IgD-negative memory B cell (primary cell): ENCODE measurements around the gene HTRA3. TPM values are rescaled to one million over a fixed set of nuclear protein-coding genes. Genes with fewer than 3 reads are reported as not detected.
A peak's percentile ranks its signal among the peaks of the same experiment; 100 is the strongest.

Experiments used
- H3K27ac Mint-ChIP-seq, 3 donors: one replicate each; pipeline ENCODE4 v1.8.0; 2020 to 2022; ENCODE audit warnings: mild to moderate bottlenecking in 3 of 3, mixed read lengths in 3 of 3, moderate library complexity in 1 of 3
- H3K27me3 Mint-ChIP-seq: one replicate; pipeline ENCODE4 v1.8.0; 2021; ENCODE audit warnings: mixed read lengths
- H3K36me3 Mint-ChIP-seq: one replicate; pipeline ENCODE4 v1.8.0; 2020; ENCODE audit warnings: mild to moderate bottlenecking, mixed read lengths
- H3K4me1 Mint-ChIP-seq, 3 donors: one replicate each; pipeline ENCODE4 v1.8.0; 2020 to 2022; ENCODE audit warnings: mixed read lengths in 3 of 3, mild to moderate bottlenecking in 1 of 3
- H3K4me3 Mint-ChIP-seq, 4 donors: one replicate each; pipeline ENCODE4 v1.8.0; 2020 to 2022; ENCODE audit warnings: mild to moderate bottlenecking in 4 of 4, mixed read lengths in 4 of 4, moderate library complexity in 3 of 4
- H3K9me3 Mint-ChIP-seq, 3 donors: one replicate each; pipeline ENCODE4 v1.8.0; 2020 to 2021; ENCODE audit warnings: mixed read lengths in 3 of 3, mild to moderate bottlenecking in 1 of 3
- polyA plus RNA-seq: library from polyadenylated mRNA; unstranded; fragments of 300-500 nt; fragmentation: Illumina TruSeq; gene quantifications from one replicate; pipeline ENCODE4 v1.2.3, GENCODE V29; 2021

Gene HTRA3
- polyA plus RNA-seq, 1 donor from 2014 or later: not detected

DNA sequence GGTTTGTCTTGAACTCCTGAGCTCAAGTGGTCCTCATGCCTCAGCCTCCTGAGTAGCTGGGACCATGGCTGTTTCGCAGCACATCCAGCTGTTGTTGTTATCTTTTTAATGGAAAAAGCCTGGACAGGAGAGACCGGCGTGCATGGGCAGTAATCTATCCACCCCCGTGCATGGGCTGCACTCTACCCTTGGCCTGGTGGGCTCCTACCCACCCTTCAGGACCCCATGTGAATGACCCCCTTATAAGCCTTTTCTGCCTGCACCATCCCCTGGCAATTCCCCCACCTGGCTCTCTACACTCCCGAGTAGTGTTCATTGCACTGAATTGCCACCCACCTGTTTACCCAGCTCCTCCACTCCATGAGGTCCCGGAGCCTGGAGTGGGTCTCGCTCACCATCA lies 18.9 kb upstream of the HTRA3 start:
- no peaks in the 10 kb centered on the region for H3K9me3 Mint-ChIP-seq
- peak overlapping the region in 1 of 4 donors; percentile 47 for H3K4me3 Mint-ChIP-seq

DNA sequence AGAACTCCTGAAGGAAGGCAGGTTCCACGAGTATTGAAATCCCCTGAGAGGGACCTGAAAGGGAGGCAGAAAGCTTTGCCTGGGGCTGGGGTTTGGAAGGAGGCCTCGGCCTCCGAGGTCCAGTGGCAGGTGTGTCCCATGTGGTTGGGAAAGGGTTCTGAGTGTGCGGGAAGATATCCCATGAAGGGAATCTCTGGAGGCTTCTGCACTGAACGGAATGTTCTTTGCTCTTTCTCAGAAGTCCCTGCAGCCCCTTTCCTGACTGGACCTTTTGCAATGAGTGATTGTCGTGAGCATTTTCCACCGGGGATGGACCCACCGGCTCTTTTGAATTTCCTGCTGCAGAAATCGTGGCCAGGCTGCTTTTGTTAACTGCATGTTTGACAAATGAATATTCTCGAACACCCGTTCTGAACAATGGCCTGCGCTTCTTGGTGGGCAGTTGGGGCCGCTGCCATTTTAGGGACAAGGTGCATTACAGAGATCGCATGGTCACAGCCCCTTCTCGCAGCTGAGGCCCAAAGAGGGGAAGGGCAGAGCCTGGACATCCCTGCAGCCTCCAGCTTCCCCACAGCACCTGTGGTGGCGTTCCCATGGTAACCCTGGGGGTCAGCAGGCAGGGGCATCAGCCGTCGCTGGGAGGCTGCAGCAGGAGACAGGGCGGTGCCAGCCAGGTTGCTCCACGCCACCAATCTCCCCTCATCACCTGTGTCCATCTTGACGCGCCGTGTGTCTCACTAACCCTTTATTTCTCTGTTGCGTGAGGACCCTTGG lies 18.3 kb upstream of the HTRA3 start:
- no peak overlapping the region for H3K27ac Mint-ChIP-seq
- H3K9me3 Mint-ChIP-seq: no peaks in the 10 kb centered on the region
- H3K4me1 Mint-ChIP-seq: no peaks in the 10 kb centered on the region
- no peak overlapping the region for H3K4me3 Mint-ChIP-seq
- no peaks in the 10 kb centered on the region for H3K36me3 Mint-ChIP-seq
- peaks cover 2% of the 10 kb centered on the region for H3K27me3 Mint-ChIP-seq

More for the DNA sequence above, 18.9 kb upstream of the HTRA3 start:
- no peak overlapping the region for H3K27ac Mint-ChIP-seq
- H3K27me3 Mint-ChIP-seq: no peaks in the 10 kb centered on the region
- H3K36me3 Mint-ChIP-seq: no peaks in the 10 kb centered on the region
- no peaks in the 10 kb centered on the region for H3K4me1 Mint-ChIP-seq

DNA sequence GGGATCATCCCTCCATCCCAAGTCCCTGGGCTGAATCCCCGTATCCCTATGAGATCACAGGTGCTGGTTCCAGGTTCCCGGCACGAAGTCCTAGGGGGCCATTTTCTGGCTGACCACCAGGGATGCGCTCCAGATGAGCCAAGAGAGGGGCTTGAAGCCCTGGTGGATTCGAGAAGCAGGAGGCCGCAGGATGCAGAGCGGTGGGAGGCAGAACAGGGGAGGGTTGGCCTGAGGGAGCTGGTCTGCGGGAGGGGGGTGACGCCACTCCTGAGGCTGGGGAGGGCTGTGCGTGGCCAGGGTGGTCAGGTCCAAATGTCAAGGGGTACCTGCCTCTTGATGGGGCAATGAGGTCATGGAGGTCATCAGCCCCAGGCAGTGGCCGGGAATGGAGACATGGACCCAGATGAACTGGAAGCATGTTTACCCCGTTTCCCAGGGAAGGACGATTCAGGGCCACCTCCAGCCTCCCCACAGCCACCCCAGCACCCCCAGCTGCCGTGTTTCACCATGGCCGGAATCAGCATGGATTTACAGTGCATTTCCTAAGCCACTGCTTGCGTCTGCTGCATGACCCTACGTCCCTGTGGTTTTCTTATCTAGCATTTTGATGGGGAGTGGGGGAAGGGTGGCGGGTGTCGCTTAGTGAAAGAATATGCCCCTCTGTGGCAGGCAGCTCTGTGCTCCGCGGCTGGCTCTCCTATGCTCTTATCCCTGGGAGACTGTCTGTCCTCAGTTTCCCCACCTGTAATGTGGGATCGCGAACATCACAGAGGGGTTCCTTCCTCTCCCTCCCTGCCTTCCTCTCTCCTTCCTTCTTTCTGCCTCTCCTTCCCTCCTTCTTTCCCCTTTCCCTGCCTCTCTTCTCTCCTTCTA lies 17.0 kb upstream of the HTRA3 start:
- no peak overlapping the region for H3K4me3 Mint-ChIP-seq
- H3K36me3 Mint-ChIP-seq: no peaks in the 10 kb centered on the region
- no peaks in the 10 kb centered on the region for H3K9me3 Mint-ChIP-seq
- peaks cover 2% of the 10 kb centered on the region for H3K27me3 Mint-ChIP-seq
- no peaks in the 10 kb centered on the region for H3K4me1 Mint-ChIP-seq
- peak overlapping the region in 1 of 3 donors; percentile 50 for H3K27ac Mint-ChIP-seq

DNA sequence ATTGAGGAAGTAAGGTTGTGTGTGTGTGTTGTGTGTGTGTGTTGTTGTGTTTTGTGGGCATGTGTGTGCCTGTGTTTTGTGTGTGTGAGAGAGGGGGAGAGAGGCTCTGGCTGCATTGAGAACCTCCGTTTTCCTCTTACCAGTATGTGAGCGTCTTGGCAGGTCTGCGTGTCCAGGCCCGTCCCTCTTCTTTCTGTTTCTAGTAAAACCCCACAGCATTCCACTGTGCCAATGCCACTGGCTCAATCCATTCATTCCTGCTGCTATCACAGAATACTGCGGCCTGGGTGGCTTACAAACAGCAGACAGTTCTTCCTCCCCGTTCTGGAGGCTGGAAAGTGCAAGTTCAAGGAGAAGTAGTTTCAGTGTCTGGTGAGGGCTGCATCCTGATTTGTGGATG lies 15.5 kb upstream of the HTRA3 start:
- peaks cover 0 to 1% (median 0%) of the 10 kb centered on the region in 3 donors for H3K9me3 Mint-ChIP-seq
- H3K36me3 Mint-ChIP-seq: no peaks in the 10 kb centered on the region
- peaks cover 2% of the 10 kb centered on the region for H3K27me3 Mint-ChIP-seq
- H3K4me3 Mint-ChIP-seq: peak overlapping the region in 1 of 4 donors; percentile 2
- H3K4me1 Mint-ChIP-seq: no peaks in the 10 kb centered on the region
- no peak overlapping the region for H3K27ac Mint-ChIP-seq

DNA sequence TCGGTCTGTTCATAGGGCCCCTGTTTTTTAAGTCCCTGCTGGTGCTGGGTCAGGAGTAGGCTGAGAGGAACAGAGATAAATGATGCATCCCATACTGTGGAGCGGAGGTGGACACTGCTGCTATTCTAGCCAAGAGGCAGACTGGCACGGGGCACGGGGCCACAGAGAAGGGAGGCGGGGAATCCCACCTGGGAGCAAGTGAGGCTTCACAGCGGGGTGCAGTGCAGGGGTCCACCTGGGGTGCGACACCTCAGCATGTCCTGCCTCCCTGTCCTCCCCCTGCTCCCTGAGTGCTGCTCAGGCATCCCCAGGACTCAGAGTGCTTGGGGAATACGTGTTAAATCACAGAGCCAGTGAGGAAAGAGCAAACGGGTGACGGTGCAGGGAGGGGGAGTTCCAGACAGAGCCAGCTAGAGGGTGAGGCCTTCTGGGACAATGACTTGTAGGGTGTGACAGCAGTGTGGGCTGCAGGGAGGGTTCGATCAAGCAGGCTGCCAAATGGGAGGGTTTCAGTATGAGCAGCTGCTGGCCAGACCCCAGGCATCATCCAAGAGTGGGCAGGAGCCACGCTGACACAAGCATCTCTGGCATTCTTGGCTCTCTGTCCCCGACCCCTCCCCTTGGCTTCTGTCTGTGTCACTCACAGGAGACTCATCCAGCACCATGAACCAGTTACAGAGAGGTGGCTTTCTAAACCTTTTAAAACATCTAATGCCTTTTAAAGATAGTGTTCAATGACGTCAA lies 13.7 kb upstream of the HTRA3 start:
- Mint-ChIP-seq H3K36me3 (peaks cover 2% of the 10 kb centered on the region), H3K27ac (no peak overlapping the region), H3K4me1 (no peaks in the 10 kb centered on the region), H3K27me3 (peaks cover 7% of the 10 kb centered on the region), H3K4me3 (no peak overlapping the region), H3K9me3 (peaks cover 0 to 1% (median 0%) of the 10 kb centered on the region in 3 donors)

- H3K9me3 Mint-ChIP-seq: peaks cover 0 to 1% (median 0%) of the 10 kb centered on the region in 3 donors
- H3K27ac Mint-ChIP-seq: no peak overlapping the region
- H3K36me3 Mint-ChIP-seq: peaks cover 2% of the 10 kb centered on the region
- H3K27me3 Mint-ChIP-seq: peaks cover 9% of the 10 kb centered on the region
- no peak overlapping the region for H3K4me3 Mint-ChIP-seq
- no peaks in the 10 kb centered on the region for H3K4me1 Mint-ChIP-seq
These were observed 11.7 kb upstream of the HTRA3 start for GRCh38 chr4:8257854-8258253.

DNA sequence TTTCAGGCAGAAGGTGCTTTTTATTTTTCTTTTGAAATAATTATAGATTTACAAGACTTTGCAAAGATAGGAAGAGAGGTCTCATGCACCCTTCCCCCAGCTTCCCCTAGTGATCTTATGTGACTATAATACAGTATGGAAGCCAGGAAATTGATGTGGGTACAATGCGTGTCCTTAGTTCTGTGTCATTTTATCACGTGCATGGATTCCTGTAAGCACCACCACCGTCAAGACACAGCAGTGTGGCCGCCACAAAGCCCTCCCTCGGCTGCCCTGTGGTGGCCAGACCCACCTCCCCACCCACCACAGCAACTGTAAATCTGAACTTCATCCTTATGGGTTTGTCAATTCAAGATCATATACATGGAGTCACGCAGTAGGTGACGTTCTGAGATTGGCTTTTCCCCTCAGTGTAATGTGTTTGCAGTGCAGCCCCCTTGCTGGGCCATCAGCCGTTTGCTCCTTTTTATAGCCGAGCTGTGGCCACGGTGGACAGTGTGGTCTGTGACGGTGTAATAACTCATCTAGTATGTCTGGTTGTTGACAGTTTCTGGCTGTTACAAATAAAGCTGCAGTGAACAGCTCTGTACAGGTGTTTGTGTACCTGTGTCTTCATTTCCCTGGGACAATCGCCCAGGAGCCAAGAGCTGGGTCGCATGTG lies 10.9 kb upstream of the HTRA3 start:
- H3K27ac Mint-ChIP-seq: no peak overlapping the region
- H3K9me3 Mint-ChIP-seq: peaks cover 0 to 1% (median 0%) of the 10 kb centered on the region in 3 donors
- peaks cover 15% of the 10 kb centered on the region for H3K27me3 Mint-ChIP-seq
- H3K4me1 Mint-ChIP-seq: peaks cover 0 to 2% (median 1%) of the 10 kb centered on the region in 3 donors
- H3K36me3 Mint-ChIP-seq: peaks cover 2% of the 10 kb centered on the region
- H3K4me3 Mint-ChIP-seq: no peak overlapping the region

GRCh38 chr4:8259743-8260430 lies 9.7 kb upstream of the HTRA3 start:
- Mint-ChIP-seq H3K4me3 (no peak overlapping the region), H3K9me3 (peaks cover 0 to 1% (median 0%) of the 10 kb centered on the region in 3 donors), H3K27me3 (peaks cover 18% of the 10 kb centered on the region), H3K27ac (no peak overlapping the region), H3K36me3 (peaks cover 2% of the 10 kb centered on the region), H3K4me1 (peaks cover 0 to 4% (median 2%) of the 10 kb centered on the region in 3 donors)

DNA sequence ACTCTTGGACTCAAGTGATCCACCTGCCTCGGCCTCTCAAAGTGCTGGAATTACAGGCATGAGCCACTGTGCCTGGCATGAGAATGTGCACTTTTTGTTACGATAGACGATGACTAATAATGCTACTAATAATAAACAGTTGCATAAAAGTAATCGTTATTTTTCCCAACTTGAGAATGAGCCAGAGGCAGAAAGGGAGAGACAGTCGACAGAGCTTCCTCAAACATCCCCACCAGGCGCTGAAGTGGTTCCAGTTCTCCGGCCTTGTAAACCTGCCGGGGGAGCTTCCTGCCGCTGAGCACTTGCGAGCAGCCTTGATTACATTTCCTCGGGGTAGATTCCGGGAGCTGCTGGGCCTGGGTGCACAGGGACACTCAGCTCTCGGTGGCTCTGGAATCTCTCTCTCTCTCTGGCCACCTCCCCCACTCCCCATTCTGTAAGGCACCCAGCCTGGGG lies 8.9 kb upstream of the HTRA3 start:
- Mint-ChIP-seq H3K4me3 (no peak overlapping the region), H3K27ac (no peak overlapping the region), H3K4me1 (peaks cover 0 to 4% (median 2%) of the 10 kb centered on the region in 3 donors), H3K9me3 (peaks cover 0 to 1% (median 0%) of the 10 kb centered on the region in 3 donors), H3K36me3 (peaks cover 2% of the 10 kb centered on the region), H3K27me3 (peaks cover 18% of the 10 kb centered on the region)

DNA sequence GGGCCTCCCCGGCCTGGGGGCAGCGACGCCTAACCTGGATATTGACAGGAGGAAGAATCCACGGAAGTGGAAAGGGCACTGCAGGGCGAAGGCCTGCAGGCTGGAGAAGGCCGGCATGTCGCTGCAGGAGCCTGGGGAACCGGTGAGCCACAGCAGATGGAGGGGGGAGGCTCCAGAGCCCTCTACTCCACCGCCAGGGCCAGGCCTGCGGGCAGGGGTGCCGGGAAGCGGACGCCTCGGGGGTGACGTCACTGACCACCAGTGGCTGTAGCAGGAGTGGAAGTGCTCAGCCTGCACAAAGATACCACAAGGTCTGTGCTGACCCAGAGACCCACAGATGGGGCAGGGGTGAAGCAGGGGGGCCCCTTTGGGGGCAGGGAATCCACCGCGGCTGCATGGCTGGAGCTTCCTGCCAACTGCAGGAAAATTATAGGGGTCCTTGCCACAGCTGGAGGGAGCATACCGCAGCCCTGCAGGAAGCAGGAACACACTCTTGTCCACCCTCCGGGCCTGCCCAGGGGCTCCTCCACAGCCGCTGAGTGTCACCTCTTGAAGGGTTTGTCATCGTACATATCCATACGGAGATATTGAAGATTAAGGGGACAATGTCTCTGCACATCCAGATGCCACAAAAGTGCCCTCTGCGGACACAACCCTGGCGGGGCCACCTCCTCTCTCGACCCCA lies 7.6 kb upstream of the HTRA3 start:
- H3K27ac Mint-ChIP-seq: no peak overlapping the region
- H3K4me3 Mint-ChIP-seq: no peak overlapping the region
- H3K9me3 Mint-ChIP-seq: peaks cover 0 to 1% (median 0%) of the 10 kb centered on the region in 3 donors

DNA sequence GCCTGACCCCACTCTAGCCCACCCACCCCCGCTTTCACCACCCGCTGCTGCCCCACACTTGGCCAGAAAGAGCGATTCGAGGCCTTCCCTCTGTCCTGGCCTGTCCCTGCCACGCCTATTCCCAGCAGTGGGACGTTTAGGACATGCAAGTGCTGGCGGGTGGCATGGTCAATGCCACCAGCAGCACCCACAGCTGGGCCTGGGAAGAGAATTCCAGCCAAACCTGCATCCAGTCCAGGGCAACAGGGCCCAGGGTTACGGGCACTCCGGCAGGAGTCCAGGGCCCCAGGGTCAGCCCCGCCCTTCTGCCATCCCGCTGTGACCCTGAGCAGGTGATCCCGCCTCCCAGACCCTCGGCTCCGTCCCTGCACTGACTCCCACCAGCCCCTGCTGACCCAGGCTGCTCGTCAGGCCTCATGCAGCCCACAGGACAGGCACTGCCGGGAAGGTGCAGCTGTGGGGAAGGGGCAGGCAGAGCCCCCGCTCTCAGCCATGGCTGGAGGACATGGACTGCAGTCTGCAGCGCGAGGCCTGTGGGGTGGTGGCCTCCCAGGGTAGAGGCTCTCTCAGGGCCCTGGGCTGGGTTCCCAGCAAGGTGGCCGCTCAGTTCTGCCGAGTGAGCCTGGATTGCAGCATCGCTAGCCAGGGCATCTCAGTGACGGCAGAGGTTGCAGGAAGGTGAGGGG lies 6.8 kb upstream of the HTRA3 start:
- Mint-ChIP-seq H3K36me3 (peaks cover 2% of the 10 kb centered on the region), H3K4me1 (peaks cover 0 to 4% (median 2%) of the 10 kb centered on the region in 3 donors), H3K4me3 (no peak overlapping the region), H3K9me3 (peaks cover 0 to 1% (median 0%) of the 10 kb centered on the region in 3 donors), H3K27ac (no peak overlapping the region), H3K27me3 (peaks cover 22% of the 10 kb centered on the region)

More for the DNA sequence above, 7.6 kb upstream of the HTRA3 start:
- H3K36me3 Mint-ChIP-seq: peaks cover 2% of the 10 kb centered on the region
- peaks cover 22% of the 10 kb centered on the region for H3K27me3 Mint-ChIP-seq
- peaks cover 0 to 4% (median 2%) of the 10 kb centered on the region in 3 donors for H3K4me1 Mint-ChIP-seq

GRCh38 chr4:8263397-8263796 lies 6.2 kb upstream of the HTRA3 start:
- Mint-ChIP-seq H3K36me3 (peaks cover 2% of the 10 kb centered on the region), H3K27me3 (peaks cover 24% of the 10 kb centered on the region), H3K4me1 (peaks cover 0 to 4% (median 2%) of the 10 kb centered on the region in 3 donors), H3K9me3 (no peaks in the 10 kb centered on the region), H3K27ac (no peak overlapping the region), H3K4me3 (no peak overlapping the region)

GRCh38 chr4:8264106-8264505 lies 5.4 kb upstream of the HTRA3 start:
- no peak overlapping the region for H3K4me3 Mint-ChIP-seq
- peaks cover 0 to 4% (median 2%) of the 10 kb centered on the region in 3 donors for H3K4me1 Mint-ChIP-seq
- H3K36me3 Mint-ChIP-seq: peaks cover 2% of the 10 kb centered on the region
- H3K27ac Mint-ChIP-seq: no peak overlapping the region
- H3K27me3 Mint-ChIP-seq: peaks cover 31% of the 10 kb centered on the region
- no peaks in the 10 kb centered on the region for H3K9me3 Mint-ChIP-seq
